Activated naive CD8-positive, alpha-beta T cell treated with anti-CD3 and anti-CD28 coated beads for 36 hours (primary cell): Measurements from ENCODE around the gene PTPN6. TPM values are rescaled to one million over a fixed set of nuclear protein-coding genes. Genes with fewer than 3 reads are reported as not detected.

Experiments used
- DNase-seq: peaks from one replicate; pipeline ENCODE4 v3.0.0; 2021
- H3K27ac Mint-ChIP-seq: one replicate; pipeline ENCODE4 v1.8.0; 2022; ENCODE audit warnings: mild to moderate bottlenecking, moderate library complexity, mixed read lengths
- H3K27me3 Mint-ChIP-seq: one replicate; pipeline ENCODE4 v1.8.0; 2022; ENCODE audit warnings: mild to moderate bottlenecking, mixed read lengths
- H3K36me3 Mint-ChIP-seq: one replicate; pipeline ENCODE4 v1.8.0; 2021; ENCODE audit warnings: mild to moderate bottlenecking, mixed read lengths
- H3K4me1 Mint-ChIP-seq: one replicate; pipeline ENCODE4 v1.8.0; 2021; ENCODE audit warnings: mixed read lengths
- H3K4me3 Mint-ChIP-seq: one replicate; pipeline ENCODE4 v1.8.0; 2022; ENCODE audit warnings: mild to moderate bottlenecking, moderate library complexity, mixed read lengths
- H3K9me3 Mint-ChIP-seq: one replicate; pipeline ENCODE4 v1.8.0; 2022; ENCODE audit warnings: mixed read lengths
- total RNA-seq, 2 experiments: library from RNA; stranded (reverse); gene quantifications; one replicate each; pipeline ENCODE4 v1.2.3, GENCODE V29; 2021

The PTPN6 gene
- total RNA-seq, 2 experiments from 2014 or later = 457 to 467 TPM

GRCh38 chr12:6917491-6918231 is 33.5 kb upstream of the PTPN6 start:
- Mint-ChIP-seq H3K27ac (no peak overlapping the region), H3K27me3 (no peaks in the 10 kb centered on the region), H3K4me1 (peaks cover 27% of the 10 kb centered on the region), H3K36me3 (peaks cover 37% of the 10 kb centered on the region), H3K9me3 (no peaks in the 10 kb centered on the region), H3K4me3 (no peak overlapping the region)
- DNase-seq = no peak

DNA sequence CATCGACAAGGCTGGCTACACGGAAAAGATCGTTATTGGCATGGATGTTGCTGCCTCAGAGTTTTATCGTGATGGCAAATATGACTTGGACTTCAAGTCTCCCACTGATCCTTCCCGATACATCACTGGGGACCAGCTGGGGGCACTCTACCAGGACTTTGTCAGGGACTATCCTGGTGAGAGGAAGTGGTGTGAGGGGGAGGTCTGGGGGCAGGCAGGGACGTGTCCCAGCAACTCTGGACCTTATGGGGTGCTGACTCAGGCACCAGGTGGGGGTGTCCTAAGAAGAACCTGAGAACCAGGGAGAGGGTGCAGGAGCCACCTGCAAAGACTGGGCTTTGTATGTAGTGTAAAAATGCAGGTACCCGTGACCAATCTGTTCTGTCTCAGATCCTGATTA is 31.6 kb upstream of the PTPN6 start:
- Mint-ChIP-seq H3K9me3 (no peaks in the 10 kb centered on the region), H3K4me3 (no peak overlapping the region), H3K36me3 (peaks cover 37% of the 10 kb centered on the region), H3K27me3 (no peaks in the 10 kb centered on the region), H3K27ac (peak overlapping the region; percentile 52), H3K4me1 (peaks cover 18% of the 10 kb centered on the region)
- DNase-seq = no peak

GRCh38 chr12:6921539-6921938 is 29.6 kb upstream of the PTPN6 start:
- Mint-ChIP-seq H3K27me3 (no peaks in the 10 kb centered on the region), H3K27ac (peak overlapping the region; percentile 38), H3K4me1 (peaks cover 19% of the 10 kb centered on the region), H3K4me3 (no peak overlapping the region), H3K36me3 (peaks cover 23% of the 10 kb centered on the region), H3K9me3 (no peaks in the 10 kb centered on the region)
- no peak for DNase-seq

GRCh38 chr12:6921996-6922946 is 28.9 kb upstream of the PTPN6 start:
- H3K27me3 Mint-ChIP-seq = no peaks in the 10 kb centered on the region
- H3K4me3 Mint-ChIP-seq = no peak overlapping the region
- peaks cover 17% of the 10 kb centered on the region for H3K36me3 Mint-ChIP-seq
- peaks cover 22% of the 10 kb centered on the region for H3K4me1 Mint-ChIP-seq
- DNase-seq = no peak
- H3K9me3 Mint-ChIP-seq = no peaks in the 10 kb centered on the region
- no peak overlapping the region for H3K27ac Mint-ChIP-seq

GRCh38 chr12:6923003-6923732 is 28.0 kb upstream of the PTPN6 start:
- Mint-ChIP-seq H3K36me3 (peaks cover 13% of the 10 kb centered on the region), H3K9me3 (no peaks in the 10 kb centered on the region), H3K4me3 (no peak overlapping the region), H3K27ac (peak overlapping the region; percentile 12), H3K27me3 (no peaks in the 10 kb centered on the region), H3K4me1 (peaks cover 22% of the 10 kb centered on the region)
- no peak for DNase-seq

GRCh38 chr12:6923851-6924250 is 27.3 kb upstream of the PTPN6 start:
- no peaks in the 10 kb centered on the region for H3K27me3 Mint-ChIP-seq
- H3K36me3 Mint-ChIP-seq = peaks cover 13% of the 10 kb centered on the region
- no peak for DNase-seq
- peak overlapping the region; percentile 12 for H3K27ac Mint-ChIP-seq
- H3K9me3 Mint-ChIP-seq = no peaks in the 10 kb centered on the region
- peak overlapping the region; percentile 3 for H3K4me3 Mint-ChIP-seq
- peaks cover 26% of the 10 kb centered on the region for H3K4me1 Mint-ChIP-seq

DNA sequence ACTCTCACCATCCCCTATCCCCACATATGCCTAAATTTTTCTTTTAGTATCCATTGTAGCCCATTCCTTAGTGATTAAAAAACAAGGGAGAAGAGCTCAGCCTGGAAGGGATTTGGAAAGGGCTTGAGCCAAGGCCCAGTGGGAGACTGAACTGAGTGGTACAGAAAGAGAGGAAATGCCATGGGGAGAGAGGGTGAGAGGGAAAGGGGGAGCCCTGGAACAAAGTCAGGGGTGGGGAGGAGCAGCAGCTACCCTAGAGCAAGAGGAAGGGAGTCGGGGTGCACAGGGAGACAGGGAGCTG is 26.0 kb upstream of the PTPN6 start:
- H3K27ac Mint-ChIP-seq = no peak overlapping the region
- H3K4me3 Mint-ChIP-seq = no peak overlapping the region
- no peak for DNase-seq
- H3K9me3 Mint-ChIP-seq = no peaks in the 10 kb centered on the region
- no peaks in the 10 kb centered on the region for H3K27me3 Mint-ChIP-seq
- peaks cover 37% of the 10 kb centered on the region for H3K4me1 Mint-ChIP-seq
- peaks cover 3% of the 10 kb centered on the region for H3K36me3 Mint-ChIP-seq

DNA sequence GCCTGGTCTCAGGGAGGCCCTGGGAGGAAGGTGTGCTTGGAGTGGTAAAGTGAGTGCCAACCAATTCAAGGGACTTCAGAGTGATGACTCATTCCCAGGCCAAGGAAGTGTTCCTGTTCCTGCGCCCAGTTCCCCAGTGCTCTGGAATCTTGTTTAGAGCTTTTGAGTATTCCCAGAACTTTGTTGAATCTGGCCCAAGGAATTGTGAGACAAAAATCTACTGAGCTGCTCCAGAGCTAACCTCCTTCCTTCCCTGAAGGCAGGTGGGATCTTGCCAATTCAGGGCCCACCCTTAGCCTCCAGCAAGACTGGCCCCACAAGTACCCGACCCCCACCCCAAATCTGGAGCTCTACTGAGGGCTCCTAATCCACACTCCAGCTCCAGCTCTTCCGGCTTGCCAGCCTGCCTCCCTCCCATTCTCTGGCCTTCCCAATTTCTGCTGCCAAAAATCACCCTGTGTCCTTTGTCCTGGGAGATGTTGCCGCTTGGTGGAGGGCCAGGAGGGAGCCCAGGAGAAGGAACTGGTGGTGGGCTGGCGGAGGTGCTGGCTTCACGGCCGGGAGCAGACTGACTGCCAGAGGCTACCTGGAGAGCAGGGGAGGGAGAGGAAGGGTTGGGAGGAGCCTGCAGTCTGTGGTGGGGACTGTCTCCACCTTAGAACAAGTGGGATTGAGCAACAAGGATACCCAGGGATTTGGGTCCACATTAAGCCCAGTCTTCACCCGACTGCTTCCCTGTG is 25.4 kb upstream of the PTPN6 start:
- Mint-ChIP-seq H3K4me3 (peak overlapping the region; percentile 15), H3K36me3 (peaks cover 3% of the 10 kb centered on the region), H3K27me3 (no peaks in the 10 kb centered on the region), H3K27ac (no peak overlapping the region), H3K9me3 (no peaks in the 10 kb centered on the region), H3K4me1 (peaks cover 39% of the 10 kb centered on the region)
- DNase-seq = no peak

DNA sequence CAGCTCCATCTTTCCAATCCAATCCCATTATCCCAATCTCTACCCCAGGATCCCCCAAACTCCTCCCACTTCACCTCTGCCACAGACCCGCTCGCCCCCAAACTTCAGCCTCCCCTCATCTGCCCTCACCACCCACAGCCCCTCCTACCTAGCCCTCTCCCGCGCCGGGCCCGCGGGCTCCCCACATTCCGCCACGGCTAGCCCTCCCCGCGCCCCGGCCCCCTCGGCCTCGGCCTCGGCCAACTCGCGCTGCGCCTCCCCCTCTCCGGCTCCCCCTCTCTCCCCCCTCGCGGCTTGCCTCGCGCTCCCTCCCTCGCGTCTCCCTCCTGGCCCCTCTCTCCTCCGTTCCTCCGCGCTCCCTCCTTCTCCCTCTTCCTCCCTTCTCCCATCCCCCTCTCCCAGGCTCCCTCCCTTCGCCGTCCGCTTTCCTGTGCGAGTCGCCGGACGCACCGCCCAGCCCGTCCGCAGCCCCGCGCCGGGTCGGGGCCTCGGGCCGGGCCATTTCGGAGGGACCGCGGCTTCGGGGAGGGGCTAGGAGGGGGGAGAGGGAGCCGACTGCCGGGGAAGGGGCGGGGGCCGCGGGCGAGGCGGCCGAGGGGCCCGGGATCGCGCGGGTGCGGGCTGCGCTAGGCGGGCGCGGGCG is 23.7 kb upstream of the PTPN6 start, which contains the start of gene ATN1:
Gene ATN1 (plus strand): TSS at position 581 of the 643 bp plus-strand sequence. CDS start 6,043 bp downstream, outside the sequence.
- peak; percentile 50 for DNase-seq
- Mint-ChIP-seq H3K27ac (peak within 1 kb of the TSS; percentile 88), H3K9me3 (no peaks in the 10 kb centered on the region), H3K4me1 (peaks cover 47% of the 10 kb centered on the region), H3K36me3 (peaks cover 4% of the 10 kb centered on the region), H3K27me3 (no peaks in the 10 kb centered on the region), H3K4me3 (peak within 1 kb of the TSS; percentile 90)

GRCh38 chr12:6928022-6928702 is 23.0 kb upstream of the PTPN6 start:
- H3K27me3 Mint-ChIP-seq = no peaks in the 10 kb centered on the region
- no peak for DNase-seq
- H3K4me1 Mint-ChIP-seq = peaks cover 51% of the 10 kb centered on the region
- no peaks in the 10 kb centered on the region for H3K9me3 Mint-ChIP-seq
- peak overlapping the region; percentile 89 for H3K4me3 Mint-ChIP-seq
- peaks cover 7% of the 10 kb centered on the region for H3K36me3 Mint-ChIP-seq
- H3K27ac Mint-ChIP-seq = peak overlapping the region; percentile 81

- H3K9me3 Mint-ChIP-seq = no peaks in the 10 kb centered on the region
- H3K27me3 Mint-ChIP-seq = no peaks in the 10 kb centered on the region
- H3K36me3 Mint-ChIP-seq = peaks cover 7% of the 10 kb centered on the region
- H3K4me3 Mint-ChIP-seq = peak overlapping the region; percentile 89
- DNase-seq = no peak
- peaks cover 57% of the 10 kb centered on the region for H3K4me1 Mint-ChIP-seq
- peak overlapping the region; percentile 81 for H3K27ac Mint-ChIP-seq
These were observed 22.3 kb upstream of the PTPN6 start for GRCh38 chr12:6928703-6929407.

DNA sequence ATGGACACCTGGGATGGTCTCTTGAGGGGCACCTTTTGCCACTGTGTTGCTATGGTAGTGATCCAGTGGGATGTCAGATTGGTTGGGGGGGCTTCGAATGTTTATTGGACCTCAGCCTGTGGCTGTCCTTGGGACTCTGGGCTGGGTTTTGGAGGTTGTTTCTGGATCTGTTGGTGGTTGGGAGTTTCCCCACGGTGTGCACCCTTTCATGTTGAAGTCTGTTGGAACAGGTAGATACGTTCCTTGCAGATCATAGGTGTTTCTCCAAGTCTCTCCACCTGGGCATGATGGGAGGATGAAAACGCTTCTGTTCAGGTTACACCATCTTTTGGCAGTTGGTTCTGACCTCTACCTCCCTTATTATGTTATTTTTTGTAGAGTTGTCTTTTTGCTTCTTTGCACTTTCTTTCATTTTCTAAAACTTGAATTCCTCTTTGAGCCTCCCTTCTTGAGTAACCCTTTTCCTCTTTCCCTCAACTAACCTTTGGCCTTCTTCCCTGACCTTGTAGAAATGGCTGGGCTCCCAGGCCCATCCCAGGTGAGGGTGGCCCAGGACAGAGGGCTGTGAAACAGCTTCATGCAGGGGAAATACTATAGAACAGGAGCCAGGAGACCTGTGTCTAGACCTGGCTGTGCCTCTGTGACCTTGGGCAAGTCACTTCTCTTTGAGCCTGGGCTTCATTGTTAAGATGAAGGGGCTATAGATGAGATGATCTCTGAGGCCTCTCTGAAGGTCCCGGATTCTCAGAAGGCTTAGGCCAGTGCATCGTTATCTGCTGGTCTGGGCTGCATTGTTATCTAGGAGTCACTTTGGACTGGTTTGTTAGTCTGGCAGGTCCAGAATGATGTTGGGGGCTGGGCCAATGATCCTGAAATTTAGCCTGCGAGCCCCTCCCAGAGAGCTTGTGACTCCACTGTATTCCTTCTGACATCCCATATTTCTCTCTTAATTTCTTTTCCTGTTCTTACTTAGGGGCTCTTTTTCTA is 21.4 kb upstream of the PTPN6 start:
- H3K4me1 Mint-ChIP-seq = peaks cover 59% of the 10 kb centered on the region
- no peaks in the 10 kb centered on the region for H3K9me3 Mint-ChIP-seq
- peak overlapping the region; percentile 60 for H3K27ac Mint-ChIP-seq
- peak overlapping the region; percentile 89 for H3K4me3 Mint-ChIP-seq
- DNase-seq = no peak
- H3K36me3 Mint-ChIP-seq = peaks cover 14% of the 10 kb centered on the region
- H3K27me3 Mint-ChIP-seq = no peaks in the 10 kb centered on the region
